ENCODE results near the gene RNASEH1. TPM values are rescaled to one million over a fixed set of nuclear protein-coding genes. Genes with fewer than 3 reads are reported as not detected.
"Not testable (repeated sequence)": the region's sequence is repeated elsewhere in the genome, so short reads cannot be mapped to it uniquely, and the experiment has no call there.

The RNASEH1 gene
- total and polyA plus RNA-seq, 10 of the 15 experiments (the other 5 are each of a cell fraction or from before 2014, with no cell fraction given), result 18.2 to 68.5 (median 28.2) TPM

GRCh38 chr2:3516831-3517230 lies 41.3 kb downstream of the RNASEH1 start (continued):
- TF ChIP-seq REST (IDR thresholded peaks at IDR 0.05; ENCODE audit: low read depth, low read length) (no peak), IKZF2 (IDR thresholded peaks at IDR 0.05) (no peak), MTA2 (IDR thresholded peaks at IDR 0.05; ENCODE audit: low read depth) (no peak), ZNF24 (IDR thresholded peaks at IDR 0.05) (no peak), SKIL (IDR thresholded peaks at IDR 0.05; ENCODE audit: low read depth, poor library complexity, severe bottlenecking) (no peak), SIN3A (IDR thresholded peaks at IDR 0.05; ENCODE audit: low read depth, low read length) (no peak), ZNF207 (IDR thresholded peaks at IDR 0.05; ENCODE audit: borderline replicate concordance) (no peak)

DNA sequence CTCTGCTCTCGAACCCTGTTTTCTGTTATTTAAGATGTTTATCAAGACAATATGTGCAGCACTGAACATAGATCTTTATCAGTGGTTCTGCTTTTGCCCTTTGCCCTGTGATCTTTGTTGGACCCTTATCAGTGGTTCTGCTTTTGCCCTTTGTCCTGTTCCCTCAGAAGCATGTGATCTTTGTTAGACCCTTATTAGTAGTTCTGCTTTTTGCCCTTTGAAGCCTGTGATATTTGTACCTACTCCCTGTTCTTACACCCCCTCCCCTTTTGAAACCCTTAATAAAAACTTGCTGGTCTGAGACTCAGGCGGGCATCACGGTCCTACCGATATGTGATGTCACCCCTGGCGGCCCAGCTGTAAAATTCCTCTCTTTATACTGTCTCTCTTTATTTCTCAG lies 42.7 kb downstream of the RNASEH1 start:
- H3K27me3 ChIP-seq (replicated peaks in 1 of 2; ENCODE audit: control insufficient read depth in 2 of 2, insufficient read depth in 2 of 2, low read length in 1 of 2); POLR2A ChIA-PET; H3K79me2 ChIP-seq (ENCODE audit: control insufficient read depth, insufficient read depth, low read length); in situ Hi-C loops (cut with MboI); H2AFZ ChIP-seq (ENCODE audit: control insufficient read depth, low read depth, low read length); H3K36me3 ChIP-seq (ENCODE audit: control insufficient read depth in 2 of 2, insufficient read depth in 2 of 2, low read length in 1 of 2); H3K9me3 ChIP-seq (replicated peaks; ENCODE audit: control insufficient read depth, insufficient read depth, low read length); H3K4me2 ChIP-seq (ENCODE audit: control insufficient read depth, insufficient read depth); SMC1A ChIA-PET (ENCODE audit: uncharacterized antibody, unreplicated experiment); H3K4me1 ChIP-seq (ENCODE audit: control insufficient read depth, insufficient read depth, low read length); CTCF ChIA-PET; H3K4me3 ChIP-seq; H3K27ac ChIP-seq (ENCODE audit: control insufficient read depth, insufficient read depth); DNase-seq (ENCODE audit: low read depth, low spot score); RAD21 ChIA-PET (ENCODE audit: unreplicated experiment); H3K9ac ChIP-seq (ENCODE audit: control insufficient read depth, insufficient read depth, low read length); FAIRE-seq; BruUV-seq (replicated peaks); H4K20me1 ChIP-seq (ENCODE audit: control insufficient read depth, insufficient read depth); ATAC-seq: not testable (repeated sequence)
- intact Hi-C loops (cut with micrococcal nuclease; ENCODE audit: unreplicated experiment), result loop anchor here (5.0 kb wide), 1 partner anchor 62 kb away; the partner anchor contains the start of gene RPS7
- WGBS (ENCODE audit: insufficient coverage, insufficient replicate concordance, low lambda C conversion rate, missing lambda C conversion rate), result 98% methylated on average over 5 of the region's 5 CpGs
